AG04449 (cell line): Measurements from ENCODE around the gene TOMM22.

Source experiments
- CTCF ChIA-PET: fragments of 350-600 bp; formaldehyde crosslinking; extraction: SDS; loops from one replicate; lab custom pipeline; 2021; ENCODE audit warnings: antibody characterized with exemption; lab: Yijun Ruan, JAX
- POLR2A ChIA-PET: fragments of 400-600, 350-600 bp; formaldehyde crosslinking; extraction: SDS; loops from one replicate; lab custom pipeline; 2020; ENCODE audit warnings: antibody characterized with exemption, inconsistent platforms; lab: Yijun Ruan, JAX
- DNase-seq: peaks from one replicate; pipeline ENCODE4 v3.0.0-alpha.2; 2010; ENCODE audit warnings: low read depth, low spot score
- H3K4me3 ChIP-seq: 2 replicates; pipeline ENCODE4 v1.5.1; 2011; ENCODE audit warnings: low read depth, mild to moderate bottlenecking, control low read depth, low read length
- CTCF ChIP-seq: IDR thresholded peaks from one replicate; pipeline ENCODE4 v1.5.1; 2011; ENCODE audit warnings: mild to moderate bottlenecking, moderate library complexity, low read length, control low read depth, inconsistent platforms; ENCODE audit not compliant: insufficient read depth; ENCODE audit errors: missing control alignments

TOMM22 gene

GRCh38 chr22:38727123-38727522, 45.4 kb downstream of the TOMM22 start:
- ChIA-PET POLR2A (no interaction called here), CTCF (interaction anchor here (1.4 to 5.0 kb wide), 2 partner anchors 8 to 28 kb away, joined by 3 to 52 read pairs; no protein-coding TSS in a partner anchor)
- H3K4me3 ChIP-seq = no peak overlapping the region
- DNase-seq = no peak
- no peak for TF ChIP-seq CTCF

- no peak overlapping the region for H3K4me3 ChIP-seq
- DNase-seq = no peak
- TF ChIP-seq CTCF = no peak
- ChIA-PET CTCF (interaction anchor here (1.0 to 1.9 kb wide), 2 partner anchors 10 to 13 kb away, joined by 3 to 6 read pairs; no protein-coding TSS in a partner anchor), POLR2A (no interaction called here)
Observed at GRCh38 chr22:38727530-38728451, 46.0 kb downstream of the TOMM22 start.

GRCh38 chr22:38728871-38729796, 47.4 kb downstream of the TOMM22 start:
- no peak overlapping the region for H3K4me3 ChIP-seq
- DNase-seq = no peak
- no peak for TF ChIP-seq CTCF
- ChIA-PET CTCF (interaction anchor here (0.8 to 1.9 kb wide), 5 partner anchors 11 to 40 kb away, joined by 3 to 6 read pairs (median 4); no protein-coding TSS in a partner anchor), POLR2A (no interaction called here)

GRCh38 chr22:38729946-38730345, 48.2 kb downstream of the TOMM22 start:
- TF ChIP-seq CTCF = no peak
- CTCF ChIA-PET = interaction anchor here (0.8 to 1.9 kb wide), 7 partner anchors 8 to 39 kb away, joined by 3 to 6 read pairs (median 4); no protein-coding TSS in a partner anchor
- POLR2A ChIA-PET = no interaction called here
- DNase-seq = no peak
- H3K4me3 ChIP-seq = no peak overlapping the region

- ChIA-PET POLR2A (no interaction called here), CTCF (interaction anchor here (1.2 to 1.8 kb wide), 3 partner anchors 8 to 12 kb away, joined by 3 to 5 read pairs (median 5); no protein-coding TSS in a partner anchor)
- DNase-seq = no peak
- no peak overlapping the region for H3K4me3 ChIP-seq
- no peak for TF ChIP-seq CTCF
Observed at GRCh38 chr22:38730411-38730871, 48.7 kb downstream of the TOMM22 start.
